Uterus (tissue), 2 donors: Measurements from ENCODE around the gene IPO11.

Experiments used
- POLR2A ChIP-seq, 2 donors: fragments of 450-650 bp; IDR thresholded peaks; one replicate each; pipeline ENCODE4 v1.6.1; 2016; ENCODE audit warnings: antibody characterized with exemption in 2 of 2, mild to moderate bottlenecking in 1 of 2, moderate library complexity in 1 of 2
- TF ChIP-seq, protein P1 (sequence below), 4 experiments: fragments of 200-600 bp in 2 of 4; fragments of 450-650 bp in 2 of 4; sonication (generic) in 2 of 4; IDR thresholded peaks; one replicate each; pipeline ENCODE4 v1.5.1; 2016 to 2019; ENCODE audit warnings: antibody characterized with exemption in 4 of 4, mild to moderate bottlenecking in 2 of 4, moderate library complexity in 1 of 4

DNA sequence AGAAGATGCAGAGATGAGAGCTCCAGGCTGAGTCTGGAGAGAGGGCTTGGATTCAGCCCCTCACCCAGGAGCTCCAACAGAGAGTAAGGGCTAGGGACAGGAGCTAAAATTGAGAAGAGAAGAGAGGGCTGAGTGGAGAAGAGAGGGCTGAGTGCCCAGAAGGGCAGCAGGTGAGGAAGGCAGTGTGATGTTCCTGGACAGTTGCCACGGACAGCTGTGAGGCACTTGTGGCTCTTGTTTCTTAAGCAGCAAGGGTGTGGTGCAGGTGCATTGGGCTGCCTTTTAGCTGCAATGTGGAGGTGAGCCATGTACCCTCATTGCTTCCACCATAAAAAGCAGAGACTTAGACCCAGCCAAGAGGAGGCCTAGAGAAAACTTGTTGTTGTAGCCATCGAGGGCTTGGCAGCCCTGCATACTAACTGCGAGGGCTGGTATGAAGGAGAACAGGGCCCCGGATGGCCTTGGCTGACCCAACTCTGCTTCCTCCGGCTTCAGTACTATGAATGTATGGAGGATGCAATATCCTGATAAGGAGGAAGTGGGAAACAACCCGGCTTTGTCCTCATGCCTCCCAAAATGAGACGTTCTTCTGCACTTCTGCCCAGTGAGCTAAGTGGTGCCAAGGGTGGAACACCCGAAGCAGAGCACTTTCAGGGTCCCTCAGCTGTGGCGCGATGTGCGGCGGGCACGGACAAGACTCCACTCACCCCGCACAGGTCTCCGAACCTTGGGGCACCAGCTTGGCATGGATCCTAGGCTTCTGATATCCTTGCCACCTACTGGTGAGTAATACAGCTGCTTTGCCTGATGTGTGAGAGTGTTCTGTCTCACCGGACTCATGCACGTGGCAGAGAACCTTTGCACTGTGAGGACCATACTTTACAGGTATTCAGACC, 231.2 kb downstream of the IPO11 start:
- no peak for TF ChIP-seq POLR2A (IDR thresholded peaks at IDR 0.05)
- TF ChIP-seq, protein P1, sequence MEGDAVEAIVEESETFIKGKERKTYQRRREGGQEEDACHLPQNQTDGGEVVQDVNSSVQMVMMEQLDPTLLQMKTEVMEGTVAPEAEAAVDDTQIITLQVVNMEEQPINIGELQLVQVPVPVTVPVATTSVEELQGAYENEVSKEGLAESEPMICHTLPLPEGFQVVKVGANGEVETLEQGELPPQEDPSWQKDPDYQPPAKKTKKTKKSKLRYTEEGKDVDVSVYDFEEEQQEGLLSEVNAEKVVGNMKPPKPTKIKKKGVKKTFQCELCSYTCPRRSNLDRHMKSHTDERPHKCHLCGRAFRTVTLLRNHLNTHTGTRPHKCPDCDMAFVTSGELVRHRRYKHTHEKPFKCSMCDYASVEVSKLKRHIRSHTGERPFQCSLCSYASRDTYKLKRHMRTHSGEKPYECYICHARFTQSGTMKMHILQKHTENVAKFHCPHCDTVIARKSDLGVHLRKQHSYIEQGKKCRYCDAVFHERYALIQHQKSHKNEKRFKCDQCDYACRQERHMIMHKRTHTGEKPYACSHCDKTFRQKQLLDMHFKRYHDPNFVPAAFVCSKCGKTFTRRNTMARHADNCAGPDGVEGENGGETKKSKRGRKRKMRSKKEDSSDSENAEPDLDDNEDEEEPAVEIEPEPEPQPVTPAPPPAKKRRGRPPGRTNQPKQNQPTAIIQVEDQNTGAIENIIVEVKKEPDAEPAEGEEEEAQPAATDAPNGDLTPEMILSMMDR (IDR thresholded peaks at IDR 0.05) = no peak
